ENCODE data around the gene APLP2.
"Not testable (repeated sequence)": the region's sequence is repeated elsewhere in the genome, so short reads cannot be mapped to it uniquely, and the experiment has no call there.

APLP2 gene

GRCh38 chr11:130171534-130171933 is 101.8 kb downstream of the APLP2 start:
- H3K36me3 ChIP-seq (ENCODE audit: insufficient read depth, low read length) = no peaks in the 10 kb centered on the region
- no peaks in the 10 kb centered on the region for H3K4me1 ChIP-seq (ENCODE audit: insufficient read depth, low read length)
- no peaks in the 10 kb centered on the region for H3K9me3 ChIP-seq (ENCODE audit: insufficient read depth, low read depth, low read length)
- peaks cover 55% of the 10 kb centered on the region for H3K27me3 ChIP-seq (ENCODE audit: insufficient read depth, low read length)
- WGBS = 86% methylated on average over 5 of the region's 5 CpGs
- H3K27ac ChIP-seq (ENCODE audit: low read depth, low read length) = no peak overlapping the region
- H3K4me3 ChIP-seq (ENCODE audit: low read length) = no peak overlapping the region
- H3K9ac ChIP-seq (ENCODE audit: low read depth, low read length) = no peak overlapping the region

DNA sequence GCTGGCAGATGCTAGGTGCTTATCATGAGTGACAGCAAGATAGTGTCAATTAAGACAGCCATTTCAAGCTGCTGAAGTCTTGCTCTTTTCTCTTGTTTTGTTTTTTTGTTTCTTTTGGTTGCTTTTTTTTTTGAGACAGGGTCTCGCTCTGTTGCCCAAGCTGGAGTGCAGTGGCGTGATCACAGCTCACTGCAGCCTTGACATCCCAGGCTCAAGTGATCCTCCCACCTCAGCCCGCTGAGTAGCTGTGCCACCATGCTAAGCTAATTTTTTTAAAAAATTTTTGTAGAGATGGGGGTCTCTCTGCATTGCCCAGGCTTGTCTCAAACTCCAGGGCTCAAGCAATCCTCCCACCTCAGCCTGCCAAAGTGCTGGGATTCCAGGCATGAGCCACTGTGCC is 102.3 kb downstream of the APLP2 start:
- H3K36me3 ChIP-seq (ENCODE audit: insufficient read depth, low read length); H3K4me1 ChIP-seq (ENCODE audit: insufficient read depth, low read length); H3K27ac ChIP-seq (ENCODE audit: low read depth, low read length); H3K4me3 ChIP-seq (ENCODE audit: low read length); H3K9ac ChIP-seq (ENCODE audit: low read depth, low read length); H3K9me3 ChIP-seq (ENCODE audit: insufficient read depth, low read depth, low read length): not testable (repeated sequence)
- peaks cover 53% of the 10 kb centered on the region for H3K27me3 ChIP-seq (ENCODE audit: insufficient read depth, low read length)
- 96% methylated on average over 3 of the region's 3 CpGs for WGBS

DNA sequence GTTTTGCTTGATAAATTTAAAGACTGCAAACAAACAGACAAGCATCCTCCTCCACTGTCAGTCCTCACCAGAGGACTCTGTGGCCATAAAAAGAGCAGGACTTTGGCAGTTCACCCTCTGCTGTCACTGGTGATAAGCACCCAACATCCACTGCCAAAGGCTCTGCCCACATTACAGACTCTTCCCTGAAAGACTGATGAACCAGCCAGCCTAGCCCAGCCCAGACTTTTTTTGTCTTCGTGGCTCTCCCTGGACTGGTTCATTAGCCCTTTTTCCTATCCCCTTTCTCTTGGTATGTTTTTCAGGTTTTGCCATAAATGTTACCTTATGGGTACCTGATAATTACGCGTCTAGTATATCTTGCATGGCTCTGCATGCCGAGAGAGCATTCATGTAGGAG is 104.9 kb downstream of the APLP2 start:
- WGBS = 95% methylated on average over 4 of the region's 4 CpGs
- Histone ChIP-seq H3K4me1 (ENCODE audit: insufficient read depth, low read length) (no peaks in the 10 kb centered on the region), H3K9ac (ENCODE audit: low read depth, low read length) (no peak overlapping the region), H3K4me3 (ENCODE audit: low read length) (no peak overlapping the region), H3K27me3 (ENCODE audit: insufficient read depth, low read length) (peaks cover 35% of the 10 kb centered on the region), H3K36me3 (ENCODE audit: insufficient read depth, low read length) (no peaks in the 10 kb centered on the region), H3K9me3 (ENCODE audit: insufficient read depth, low read depth, low read length) (no peaks in the 10 kb centered on the region), H3K27ac (ENCODE audit: low read depth, low read length) (no peak overlapping the region)

DNA sequence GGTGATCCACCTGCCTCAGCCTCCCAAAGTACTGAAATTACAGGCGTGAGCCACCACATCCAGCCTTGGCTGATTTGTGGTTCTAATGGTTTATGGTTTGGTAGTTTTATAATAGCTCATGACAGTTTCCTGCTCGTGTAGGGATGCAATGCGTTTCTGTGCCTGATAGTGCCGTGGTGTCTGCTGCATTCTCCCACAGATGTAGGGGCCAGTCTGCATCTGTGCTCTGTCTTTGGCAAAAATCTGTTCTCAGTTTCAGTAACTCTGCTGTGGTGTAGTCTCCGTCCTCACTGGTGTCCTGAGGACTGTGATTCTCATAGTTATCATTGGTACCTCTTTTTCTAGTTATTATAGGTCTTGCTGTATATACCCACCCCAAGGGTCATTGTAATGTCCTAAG is 106.2 kb downstream of the APLP2 start:
- H3K27ac ChIP-seq (ENCODE audit: low read depth, low read length) = no peak overlapping the region

DNA sequence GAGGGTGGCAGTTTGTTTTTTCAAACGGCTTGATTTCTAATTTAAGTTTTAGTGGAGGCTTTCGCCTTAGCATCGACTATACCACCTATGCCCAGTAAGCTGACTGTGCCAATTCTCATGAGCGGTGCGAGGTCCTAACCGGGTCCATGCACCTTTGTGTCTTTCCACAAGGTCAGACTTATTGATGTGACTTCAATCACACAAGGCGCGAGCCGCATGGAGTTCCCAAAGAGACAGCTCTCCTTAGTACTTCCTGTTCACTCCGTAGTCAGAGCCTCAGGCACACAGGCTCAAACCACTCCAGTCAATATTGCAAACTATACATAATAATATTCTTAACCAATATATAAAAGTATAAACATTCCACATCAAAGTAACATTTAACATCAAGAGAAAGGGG is 108.1 kb downstream of the APLP2 start:
- Histone ChIP-seq H3K36me3 (ENCODE audit: insufficient read depth, low read length) (no peaks in the 10 kb centered on the region), H3K4me1 (ENCODE audit: insufficient read depth, low read length) (no peaks in the 10 kb centered on the region), H3K27ac (ENCODE audit: low read depth, low read length) (no peak overlapping the region)

More for the DNA sequence above, 106.2 kb downstream of the APLP2 start:
- H3K9me3 ChIP-seq (ENCODE audit: insufficient read depth, low read depth, low read length) = no peaks in the 10 kb centered on the region
- H3K36me3 ChIP-seq (ENCODE audit: insufficient read depth, low read length) = no peaks in the 10 kb centered on the region
- H3K27me3 ChIP-seq (ENCODE audit: insufficient read depth, low read length) = peaks cover 22% of the 10 kb centered on the region
- 98% methylated on average over 5 of the region's 5 CpGs for WGBS
- H3K9ac ChIP-seq (ENCODE audit: low read depth, low read length) = no peak overlapping the region
- no peak overlapping the region for H3K4me3 ChIP-seq (ENCODE audit: low read length)
- H3K4me1 ChIP-seq (ENCODE audit: insufficient read depth, low read length) = no peaks in the 10 kb centered on the region

DNA sequence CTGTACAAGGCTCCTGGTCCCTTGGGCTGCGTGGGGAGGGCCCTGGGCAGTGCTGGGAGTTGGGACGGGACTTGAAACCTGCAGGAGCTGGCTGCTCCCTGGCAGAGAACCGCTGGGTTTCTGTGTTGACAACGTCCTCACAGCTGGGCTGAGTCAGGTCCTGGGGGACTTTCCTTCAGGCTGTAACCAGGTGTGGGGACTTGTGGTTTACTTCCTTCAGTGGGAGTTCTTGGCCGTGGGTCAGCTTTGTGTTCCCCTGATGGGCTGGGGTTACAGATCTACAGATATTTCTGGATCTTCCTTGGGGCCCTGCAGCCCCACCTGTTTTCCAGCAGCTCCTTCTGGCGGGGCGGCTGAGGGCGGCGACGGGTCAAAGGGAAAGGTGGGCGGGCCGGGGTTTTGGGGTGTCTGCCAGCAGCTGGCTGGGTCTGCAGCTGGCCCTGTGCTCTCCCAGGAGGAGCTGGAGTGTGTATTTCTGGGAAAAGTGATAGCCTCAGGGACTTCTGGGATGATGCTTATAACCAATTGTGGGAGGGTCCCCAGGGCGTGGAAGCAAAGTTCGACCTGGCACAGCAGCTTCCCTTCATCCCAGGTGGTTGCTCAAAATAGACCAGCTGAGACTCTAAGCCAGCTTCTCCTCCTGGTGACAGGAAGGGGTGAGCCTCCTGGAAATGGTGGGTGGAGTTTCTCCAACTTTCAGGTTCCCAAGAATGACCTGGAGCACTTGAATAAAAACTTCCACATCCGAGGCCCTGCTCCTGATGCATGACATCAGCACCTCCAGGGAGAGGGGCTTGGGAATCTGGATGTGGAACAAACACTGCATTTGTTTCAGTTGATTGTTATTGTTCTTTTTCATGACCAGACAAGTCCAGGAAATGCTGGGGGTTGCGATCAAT is 109.0 kb downstream of the APLP2 start:
- H3K36me3 ChIP-seq (ENCODE audit: insufficient read depth, low read length) = no peaks in the 10 kb centered on the region
- H3K4me1 ChIP-seq (ENCODE audit: insufficient read depth, low read length) = no peaks in the 10 kb centered on the region
- H3K4me3 ChIP-seq (ENCODE audit: low read length) = no peak overlapping the region
- H3K9me3 ChIP-seq (ENCODE audit: insufficient read depth, low read depth, low read length) = no peaks in the 10 kb centered on the region
- H3K27me3 ChIP-seq (ENCODE audit: insufficient read depth, low read length) = peaks cover 2% of the 10 kb centered on the region; the same call in 1 of the 2 replicates
- H3K9ac ChIP-seq (ENCODE audit: low read depth, low read length) = no peak overlapping the region
- H3K27ac ChIP-seq (ENCODE audit: low read depth, low read length) = no peak overlapping the region
- whole genome bisulfite sequencing = 91% methylated on average over 16 of the region's 16 CpGs

More for the DNA sequence above, 108.1 kb downstream of the APLP2 start:
- Histone ChIP-seq H3K9ac (ENCODE audit: low read depth, low read length) (no peak overlapping the region), H3K27me3 (ENCODE audit: insufficient read depth, low read length) (peaks cover 7% of the 10 kb centered on the region; the same call in 1 of the 2 replicates), H3K9me3 (ENCODE audit: insufficient read depth, low read depth, low read length) (no peaks in the 10 kb centered on the region), H3K4me3 (ENCODE audit: low read length) (no peak overlapping the region)
- WGBS = 96% methylated on average over 10 of the region's 10 CpGs

GRCh38 chr11:130179396-130180306 is 110.0 kb downstream of the APLP2 start:
- Histone ChIP-seq H3K27me3 (ENCODE audit: insufficient read depth, low read length) (no peaks in the 10 kb centered on the region; the same call in 1 of the 2 replicates), H3K4me3 (ENCODE audit: low read length) (no peak overlapping the region), H3K27ac (ENCODE audit: low read depth, low read length) (no peak overlapping the region), H3K4me1 (ENCODE audit: insufficient read depth, low read length) (no peaks in the 10 kb centered on the region), H3K9ac (ENCODE audit: low read depth, low read length) (no peak overlapping the region), H3K9me3 (ENCODE audit: insufficient read depth, low read depth, low read length) (no peaks in the 10 kb centered on the region), H3K36me3 (ENCODE audit: insufficient read depth, low read length) (no peaks in the 10 kb centered on the region)
- 91% methylated on average over 21 of the region's 21 CpGs for WGBS

DNA sequence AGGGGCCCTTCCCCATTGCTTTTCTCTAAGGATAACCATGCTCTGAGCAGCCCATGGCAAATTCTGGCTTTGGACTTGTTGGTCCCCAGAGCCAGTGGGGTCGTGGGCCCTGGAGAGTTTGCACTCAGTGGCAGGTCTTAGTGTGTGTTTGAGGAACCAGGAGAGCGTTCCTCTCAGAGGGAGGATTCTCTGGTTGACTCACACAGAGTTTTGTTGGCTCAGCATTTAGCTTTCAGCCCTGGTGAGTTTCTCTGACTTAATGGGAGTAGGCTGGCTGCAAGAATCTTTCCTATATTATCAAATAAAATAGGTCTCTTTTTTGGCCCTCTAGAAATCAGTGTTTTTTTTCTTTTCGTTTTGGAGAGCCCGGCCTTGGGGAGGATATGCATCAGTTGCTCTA is 110.8 kb downstream of the APLP2 start:
- Histone ChIP-seq H3K4me1 (ENCODE audit: insufficient read depth, low read length) (no peaks in the 10 kb centered on the region), H3K4me3 (ENCODE audit: low read length) (no peak overlapping the region), H3K9ac (ENCODE audit: low read depth, low read length) (no peak overlapping the region)

DNA sequence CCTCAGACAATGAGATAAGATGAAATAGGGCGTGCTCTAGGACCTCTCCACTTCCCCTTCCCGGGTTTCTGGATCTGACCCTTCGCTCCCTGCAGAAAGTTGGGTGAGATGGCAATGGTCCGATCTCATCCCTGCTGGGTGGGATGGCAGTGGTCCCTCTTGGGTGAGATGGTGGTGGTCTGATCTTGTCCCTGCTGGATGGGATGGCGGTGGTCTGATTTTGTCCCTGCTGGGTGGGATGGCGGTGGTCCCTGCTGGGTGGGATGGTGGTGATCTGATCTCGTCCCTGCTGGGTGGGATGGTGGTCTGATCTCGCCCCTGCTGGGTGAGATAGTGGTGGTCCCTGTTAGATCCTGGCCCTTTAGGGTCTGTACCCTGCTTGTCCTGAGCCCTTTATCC is 111.2 kb downstream of the APLP2 start:
- Histone ChIP-seq H3K4me1 (ENCODE audit: insufficient read depth, low read length) (no peaks in the 10 kb centered on the region), H3K4me3 (ENCODE audit: low read length) (no peak overlapping the region), H3K9ac (ENCODE audit: low read depth, low read length) (no peak overlapping the region), H3K36me3 (ENCODE audit: insufficient read depth, low read length) (no peaks in the 10 kb centered on the region), H3K27me3 (ENCODE audit: insufficient read depth, low read length) (no peaks in the 10 kb centered on the region), H3K9me3 (ENCODE audit: insufficient read depth, low read depth, low read length) (no peaks in the 10 kb centered on the region), H3K27ac (ENCODE audit: low read depth, low read length) (no peak overlapping the region)
- 92% methylated on average over 8 of the region's 8 CpGs for WGBS

More for the DNA sequence above, 110.8 kb downstream of the APLP2 start:
- no peaks in the 10 kb centered on the region for H3K27me3 ChIP-seq (ENCODE audit: insufficient read depth, low read length)
- H3K9me3 ChIP-seq (ENCODE audit: insufficient read depth, low read depth, low read length) = no peaks in the 10 kb centered on the region
- H3K36me3 ChIP-seq (ENCODE audit: insufficient read depth, low read length) = no peaks in the 10 kb centered on the region
- WGBS = 86% methylated on average over 4 of the region's 4 CpGs
- no peak overlapping the region for H3K27ac ChIP-seq (ENCODE audit: low read depth, low read length)

DNA sequence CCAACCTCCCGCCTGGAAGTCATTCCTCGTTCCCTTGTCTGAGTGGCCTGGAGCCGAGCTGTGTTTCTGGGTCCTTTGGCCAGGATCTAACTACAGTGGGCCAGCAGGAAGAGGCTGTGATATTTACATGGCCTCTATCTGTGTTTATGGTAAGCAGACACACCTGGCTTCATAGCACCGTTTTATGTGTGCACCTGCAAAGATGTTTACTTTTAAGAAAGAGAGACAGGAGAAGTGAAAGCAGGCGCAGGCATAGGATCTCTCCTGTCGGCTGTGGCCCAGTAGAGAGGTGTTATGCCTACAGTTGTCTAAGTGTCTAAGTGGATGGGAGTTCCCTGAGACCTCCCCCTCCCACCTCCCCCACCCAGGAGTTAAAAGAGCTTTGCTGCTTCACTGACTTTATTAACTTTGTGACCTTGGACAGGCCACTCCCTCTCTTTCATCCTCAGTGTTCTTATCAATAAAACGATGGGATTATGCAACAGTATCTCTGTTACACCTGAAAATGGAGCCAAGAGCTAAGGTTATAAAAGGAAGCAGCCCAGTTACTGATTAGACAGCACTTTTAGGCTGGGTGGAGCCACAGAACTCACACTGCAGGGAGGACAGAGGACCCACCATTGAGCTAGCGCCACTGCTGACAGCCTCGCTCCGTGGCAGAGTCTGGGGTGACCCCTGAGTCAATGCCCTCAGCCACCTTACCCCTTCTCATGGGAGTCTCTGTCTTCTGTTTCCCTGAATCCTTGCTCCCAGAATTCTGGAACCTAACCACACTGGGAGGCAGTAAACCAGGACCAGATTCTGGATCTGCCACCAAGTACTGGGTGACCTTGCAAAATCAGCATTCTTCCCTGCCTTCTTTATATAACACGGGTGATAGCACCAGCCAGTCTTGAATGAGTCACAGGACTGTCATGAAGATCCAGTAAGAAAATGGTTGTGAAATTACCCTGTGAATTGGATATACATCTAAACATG is 111.9 kb downstream of the APLP2 start:
- no peak overlapping the region for H3K9ac ChIP-seq (ENCODE audit: low read depth, low read length)
- H3K27me3 ChIP-seq (ENCODE audit: insufficient read depth, low read length) = no peaks in the 10 kb centered on the region
- WGBS = 91% methylated on average over 11 of the region's 11 CpGs
- no peaks in the 10 kb centered on the region for H3K9me3 ChIP-seq (ENCODE audit: insufficient read depth, low read depth, low read length)
- H3K4me1 ChIP-seq (ENCODE audit: insufficient read depth, low read length) = no peaks in the 10 kb centered on the region
- H3K27ac ChIP-seq (ENCODE audit: low read depth, low read length) = no peak overlapping the region
- H3K4me3 ChIP-seq (ENCODE audit: low read length) = no peak overlapping the region
- H3K36me3 ChIP-seq (ENCODE audit: insufficient read depth, low read length) = no peaks in the 10 kb centered on the region

Measured in HUES64 (cell line).